Measurements from ENCODE around the gene RNASEL.

Gene RNASEL

DNA sequence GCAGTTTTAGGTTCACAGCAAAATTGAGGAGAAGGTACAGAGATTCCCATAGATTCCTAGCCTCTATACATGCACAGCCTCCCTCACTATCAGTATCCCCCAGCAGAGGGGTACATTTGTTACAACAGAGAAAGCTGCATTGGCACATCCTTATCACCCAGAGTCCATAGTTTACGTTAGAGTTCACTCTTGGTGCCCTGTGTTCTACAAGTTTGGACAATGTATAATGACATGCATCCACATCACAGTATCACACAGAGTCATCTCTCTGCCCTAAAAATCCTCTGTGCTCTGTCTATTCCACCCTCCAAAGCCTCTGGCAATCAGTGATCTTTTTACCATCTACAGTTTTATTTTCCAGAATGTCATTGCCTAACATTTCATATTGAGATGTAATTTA, 37.5 kb upstream of the RNASEL start:
- DNase-seq (ENCODE audit: low read depth), result no peak
- H3K4me3 ChIP-seq (replicated peaks; ENCODE audit: low read depth, low read length), result no peak overlapping the region
- TF ChIP-seq, protein P1, sequence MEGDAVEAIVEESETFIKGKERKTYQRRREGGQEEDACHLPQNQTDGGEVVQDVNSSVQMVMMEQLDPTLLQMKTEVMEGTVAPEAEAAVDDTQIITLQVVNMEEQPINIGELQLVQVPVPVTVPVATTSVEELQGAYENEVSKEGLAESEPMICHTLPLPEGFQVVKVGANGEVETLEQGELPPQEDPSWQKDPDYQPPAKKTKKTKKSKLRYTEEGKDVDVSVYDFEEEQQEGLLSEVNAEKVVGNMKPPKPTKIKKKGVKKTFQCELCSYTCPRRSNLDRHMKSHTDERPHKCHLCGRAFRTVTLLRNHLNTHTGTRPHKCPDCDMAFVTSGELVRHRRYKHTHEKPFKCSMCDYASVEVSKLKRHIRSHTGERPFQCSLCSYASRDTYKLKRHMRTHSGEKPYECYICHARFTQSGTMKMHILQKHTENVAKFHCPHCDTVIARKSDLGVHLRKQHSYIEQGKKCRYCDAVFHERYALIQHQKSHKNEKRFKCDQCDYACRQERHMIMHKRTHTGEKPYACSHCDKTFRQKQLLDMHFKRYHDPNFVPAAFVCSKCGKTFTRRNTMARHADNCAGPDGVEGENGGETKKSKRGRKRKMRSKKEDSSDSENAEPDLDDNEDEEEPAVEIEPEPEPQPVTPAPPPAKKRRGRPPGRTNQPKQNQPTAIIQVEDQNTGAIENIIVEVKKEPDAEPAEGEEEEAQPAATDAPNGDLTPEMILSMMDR (IDR thresholded peaks at IDR 0.05; ENCODE audit: low read length, missing control alignments), result no peak

DNA sequence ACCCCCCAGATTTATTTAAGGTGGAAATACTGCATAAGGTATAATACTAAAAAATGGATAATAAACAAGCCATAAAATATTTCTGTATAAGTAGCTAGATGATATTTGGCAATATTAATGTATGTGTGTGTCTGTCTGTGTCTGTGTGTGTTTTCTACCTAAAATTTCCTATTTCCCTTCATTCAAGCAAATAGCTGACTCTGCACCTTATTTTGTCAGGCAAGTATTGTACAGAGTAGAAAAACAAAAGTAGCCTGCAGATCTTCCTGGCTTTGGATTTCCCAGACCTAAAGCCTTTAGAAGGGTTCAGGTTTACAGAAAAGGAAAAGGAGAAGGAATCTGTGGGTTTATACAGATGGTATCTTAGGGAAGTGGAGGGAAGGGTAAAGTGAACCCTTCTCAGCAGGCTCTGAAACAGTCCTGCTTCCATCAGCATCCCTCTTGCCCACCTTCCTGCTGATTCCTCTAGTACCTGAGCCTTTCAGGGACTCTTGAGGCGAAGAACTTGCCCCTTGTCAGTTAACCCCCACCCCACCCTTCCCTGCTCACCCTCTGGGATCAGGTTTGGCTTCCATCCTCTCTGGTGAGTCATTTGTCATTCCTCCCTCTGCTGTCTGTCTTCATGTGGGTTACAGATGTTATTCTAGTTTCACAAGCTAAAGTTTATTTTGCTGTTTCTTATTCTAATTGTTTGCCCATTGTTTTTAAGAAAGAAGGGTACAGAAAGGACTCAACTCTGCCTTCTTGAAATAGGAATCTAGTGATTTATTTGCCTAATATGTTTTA, 36.9 kb upstream of the RNASEL start:
- H3K4me3 ChIP-seq (replicated peaks; ENCODE audit: low read depth, low read length), result no peak overlapping the region
- TF ChIP-seq, protein P1 (IDR thresholded peaks at IDR 0.05; ENCODE audit: low read length, missing control alignments), result no peak
- DNase-seq (ENCODE audit: low read depth), result peak; percentile 23

DNA sequence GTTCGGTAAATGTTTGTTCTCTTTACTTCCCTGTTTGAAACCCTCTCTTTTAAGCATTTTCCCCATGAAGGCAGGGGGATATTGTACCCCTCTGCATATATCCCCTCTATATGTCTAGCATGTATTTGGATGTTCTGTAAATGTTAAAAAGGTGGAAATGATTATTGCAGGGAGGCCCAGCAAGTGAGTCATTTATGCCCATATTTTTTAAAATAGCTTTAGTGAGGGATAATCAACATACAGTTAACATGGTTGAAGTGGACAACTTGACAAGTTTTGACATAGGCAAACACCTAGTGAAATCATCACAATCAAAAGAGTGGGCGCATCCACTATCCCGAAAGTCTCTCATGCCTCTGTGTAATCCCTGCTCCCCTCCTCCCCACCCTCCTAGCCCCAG, 36.0 kb upstream of the RNASEL start:
- TF ChIP-seq, protein P1 (IDR thresholded peaks at IDR 0.05; ENCODE audit: low read length, missing control alignments), result no peak

DNA sequence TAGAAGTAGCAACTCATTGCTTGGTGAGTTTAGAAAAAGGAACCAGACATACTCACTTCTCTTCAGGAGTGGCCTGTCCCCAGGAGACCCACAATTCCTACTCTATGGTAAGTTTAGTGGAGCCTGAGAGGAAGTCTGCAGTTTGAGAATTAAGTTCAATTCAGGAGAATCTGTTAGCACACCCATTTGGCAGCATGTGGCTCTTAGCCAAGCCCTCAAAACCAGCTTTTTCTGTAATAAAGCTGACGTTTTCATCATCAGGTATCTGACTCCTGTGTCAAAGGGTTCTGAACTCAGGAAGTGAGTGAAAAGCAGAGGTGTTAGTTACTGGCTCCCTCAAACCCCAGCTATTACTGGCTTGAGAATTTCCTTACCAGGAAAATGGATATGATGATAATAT, 35.5 kb upstream of the RNASEL start:
- no peak overlapping the region for H3K4me3 ChIP-seq (replicated peaks; ENCODE audit: low read depth, low read length)
- no peak for DNase-seq (ENCODE audit: low read depth)
- TF ChIP-seq, protein P1 (IDR thresholded peaks at IDR 0.05; ENCODE audit: low read length, missing control alignments), result no peak

More for the DNA sequence above, 36.0 kb upstream of the RNASEL start:
- H3K4me3 ChIP-seq (replicated peaks; ENCODE audit: low read depth, low read length), result no peak overlapping the region
- DNase-seq (ENCODE audit: low read depth), result no peak

DNA sequence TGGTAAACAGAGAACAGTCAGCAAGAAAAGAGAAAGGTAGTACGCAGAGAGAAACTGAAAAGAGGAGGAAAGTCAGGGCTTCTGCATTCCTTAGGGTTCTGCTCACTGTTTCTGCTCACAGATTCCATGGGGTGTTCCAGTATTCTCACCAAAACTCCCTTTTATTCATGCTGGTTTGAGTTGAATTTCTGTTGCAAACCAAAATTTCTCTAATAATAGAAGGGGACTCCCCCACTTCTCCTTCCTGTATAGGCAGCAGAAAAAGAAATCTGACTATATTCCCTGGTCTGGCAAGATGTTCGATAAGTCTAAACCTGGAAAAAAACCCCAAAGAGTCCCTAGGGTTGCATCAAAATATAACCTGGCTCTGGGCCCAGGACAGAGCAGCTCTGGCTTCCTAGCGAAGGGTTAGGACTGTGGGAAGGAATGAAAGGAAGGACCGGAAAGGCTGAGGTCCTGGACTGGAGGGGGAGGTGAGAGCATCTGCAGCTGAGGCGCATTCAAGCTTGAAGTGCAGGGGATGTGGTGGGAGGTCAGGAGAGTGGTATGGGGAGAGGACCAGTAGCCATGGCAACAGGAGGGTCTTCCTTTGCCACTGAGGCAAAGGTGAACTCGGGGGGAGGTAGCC, 34.0 kb upstream of the RNASEL start:
- TF ChIP-seq, protein P1 (IDR thresholded peaks at IDR 0.05; ENCODE audit: low read length, missing control alignments), result no peak
- no peak overlapping the region for H3K4me3 ChIP-seq (replicated peaks; ENCODE audit: low read depth, low read length)
- peak; percentile 62 for DNase-seq (ENCODE audit: low read depth)

DNA sequence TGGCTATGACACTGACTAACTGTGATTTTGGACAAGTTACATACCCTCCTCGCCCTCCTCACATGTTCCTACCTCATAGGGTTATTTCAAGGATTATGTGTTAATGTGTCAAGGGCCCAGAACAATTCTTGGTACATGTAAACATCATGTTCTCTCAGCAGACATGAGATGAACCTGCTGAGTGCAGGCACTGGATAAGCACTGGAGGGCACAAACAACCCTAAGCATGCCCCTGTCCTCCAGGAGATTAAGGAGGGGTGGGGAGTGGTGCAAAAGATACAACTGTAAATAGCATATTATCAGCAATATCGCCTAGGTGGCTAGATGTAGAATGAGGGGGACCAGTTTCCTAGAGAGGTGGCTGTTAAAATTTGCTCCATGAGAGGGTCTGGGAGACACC, 32.9 kb upstream of the RNASEL start:
- TF ChIP-seq, protein P1 (IDR thresholded peaks at IDR 0.05; ENCODE audit: low read length, missing control alignments), result no peak
- no peak for DNase-seq (ENCODE audit: low read depth)
- no peak overlapping the region for H3K4me3 ChIP-seq (replicated peaks; ENCODE audit: low read depth, low read length)
